Transverse colon (tissue), 4 donors: ENCODE data around the gene ZPBP2. TPM values are rescaled to one million over a fixed set of nuclear protein-coding genes. Genes with fewer than 3 reads are reported as not detected.

Experiments
- DNase-seq: peaks from one replicate; pipeline ENCODE4 v3.0.0-alpha.2; 2019
- H3K27ac ChIP-seq, 4 donors: fragments of 200-600 bp; sonication (generic); 2 replicates each; pipeline ENCODE4 v1.5.1; 2016 to 2018; ENCODE audit warnings: inconsistent platforms in 4 of 4
- H3K27me3 ChIP-seq: fragments of 200-600 bp; sonication (generic); 2 replicates; pipeline ENCODE4 v1.5.1; 2017; ENCODE audit warnings: inconsistent platforms
- H3K36me3 ChIP-seq, 4 donors: fragments of 200-600 bp; sonication (generic); 2 replicates each; pipeline ENCODE4 v1.5.1; 2017 to 2019; ENCODE audit warnings: inconsistent platforms in 4 of 4
- H3K4me1 ChIP-seq, 4 donors: fragments of 200-600 bp; sonication (generic); 2 replicates each; pipeline ENCODE4 v1.5.1; 2017 to 2020; ENCODE audit warnings: inconsistent platforms in 4 of 4
- H3K4me3 ChIP-seq, 4 donors: fragments of 200-600 bp; sonication (generic); 1 replicate in 1 of 4; 2 replicates in 3 of 4; pipeline versions ENCODE4 v1.5.1 to v1.6.1; 2017 to 2019; ENCODE audit warnings: inconsistent platforms in 4 of 4
- H3K9me3 ChIP-seq, 2 donors: fragments of 200-600 bp; sonication (generic); 2 replicates each; pipeline ENCODE4 v1.5.1; 2017 to 2019; ENCODE audit warnings: inconsistent platforms in 2 of 2
- EP300 ChIP-seq: sonication (generic); formaldehyde crosslinking; IDR thresholded peaks from one replicate; pipeline ENCODE4 v1.6.1; 2017; ENCODE audit warnings: antibody characterized with exemption, low read depth
- POLR2A ChIP-seq: fragments of 450-650 bp; IDR thresholded peaks from one replicate; pipeline ENCODE4 v1.6.1; 2016; ENCODE audit warnings: antibody characterized with exemption, mild to moderate bottlenecking, moderate library complexity
- POLR2AphosphoS5 ChIP-seq, 3 donors: sonication (generic); formaldehyde crosslinking; IDR thresholded peaks; one replicate each; pipeline ENCODE4 v1.6.1; 2016; ENCODE audit warnings: antibody characterized with exemption in 3 of 3
- WGBS, 2 donors: methylation state at CpG; one replicate each; pipeline ENCODE4 v1.1.5; 2018; ENCODE audit warnings: low coverage in 1 of 2; 5-methylcytosine and 5-hydroxymethylcytosine counted together
- in situ Hi-C, 4 donors: fragments of 200-750 bp; cut with MboI; loops; one replicate each; pipeline versions ENCODE4 v1.15.0 to v1.15.1; 2017; ENCODE audit warnings: low sequenced_read_pairs in 3 of 4, low pct_ligation_motif_present in 1 of 4, low pct_unique_long_range_greater_than_20kb in 1 of 4
- intact Hi-C: fragments of 100-400 bp; cut with DNase I; formaldehyde crosslinking; loops from one replicate; pipeline ENCODE4 v1.15.1; 2023; ENCODE audit warnings: low total_unique reads
- total RNA-seq, 4 donors: library from RNA; depleted of rRNA; stranded (reverse); fragments of >200 nt; gene quantifications; one replicate each; pipeline ENCODE4 v1.1.0, GENCODE V29; 2016
- TF ChIP-seq, protein P1 (sequence below), 5 experiments: fragments of 200-600 bp in 3 of 5; fragments of 450-650 bp in 2 of 5; sonication (generic) in 3 of 5; IDR thresholded peaks; 1 replicate in 2 of 5; 2 replicates in 3 of 5; pipeline ENCODE4 v1.5.1; 2016 to 2017; ENCODE audit warnings: antibody characterized with exemption in 5 of 5, inconsistent platforms in 3 of 5, mild to moderate bottlenecking in 2 of 5, moderate library complexity in 1 of 5

ZPBP2 gene
- total RNA-seq, 4 donors from 2014 or later = 0.27 TPM; not detected in 3

GRCh38 chr17:39822051-39822451 lies 46.0 kb upstream of the ZPBP2 start:
- Histone ChIP-seq H3K27me3 (no peaks in the 10 kb centered on the region), H3K4me3 (no peak overlapping the region), H3K9me3 (no peaks in the 10 kb centered on the region), H3K27ac (no peak overlapping the region), H3K36me3 (no peaks in the 10 kb centered on the region), H3K4me1 (no peaks in the 10 kb centered on the region)
- no peak for DNase-seq
- in situ Hi-C loops = no loop called here
- 82 to 92% methylated on average over 2 of the region's 2 CpGs for WGBS, 2 donors
- intact Hi-C loops = no loop called here
- no peak for TF ChIP-seq POLR2AphosphoS5 (IDR thresholded peaks at IDR 0.05)

- in situ Hi-C loops (no loop called here), intact Hi-C loops (no loop called here)
- DNase-seq = no peak
- H3K4me1 ChIP-seq = no peaks in the 10 kb centered on the region
- no peak for TF ChIP-seq POLR2A
- TF ChIP-seq POLR2AphosphoS5 (IDR thresholded peaks at IDR 0.05) = no peak
- no peak for TF ChIP-seq EP300
- TF ChIP-seq, protein P1, sequence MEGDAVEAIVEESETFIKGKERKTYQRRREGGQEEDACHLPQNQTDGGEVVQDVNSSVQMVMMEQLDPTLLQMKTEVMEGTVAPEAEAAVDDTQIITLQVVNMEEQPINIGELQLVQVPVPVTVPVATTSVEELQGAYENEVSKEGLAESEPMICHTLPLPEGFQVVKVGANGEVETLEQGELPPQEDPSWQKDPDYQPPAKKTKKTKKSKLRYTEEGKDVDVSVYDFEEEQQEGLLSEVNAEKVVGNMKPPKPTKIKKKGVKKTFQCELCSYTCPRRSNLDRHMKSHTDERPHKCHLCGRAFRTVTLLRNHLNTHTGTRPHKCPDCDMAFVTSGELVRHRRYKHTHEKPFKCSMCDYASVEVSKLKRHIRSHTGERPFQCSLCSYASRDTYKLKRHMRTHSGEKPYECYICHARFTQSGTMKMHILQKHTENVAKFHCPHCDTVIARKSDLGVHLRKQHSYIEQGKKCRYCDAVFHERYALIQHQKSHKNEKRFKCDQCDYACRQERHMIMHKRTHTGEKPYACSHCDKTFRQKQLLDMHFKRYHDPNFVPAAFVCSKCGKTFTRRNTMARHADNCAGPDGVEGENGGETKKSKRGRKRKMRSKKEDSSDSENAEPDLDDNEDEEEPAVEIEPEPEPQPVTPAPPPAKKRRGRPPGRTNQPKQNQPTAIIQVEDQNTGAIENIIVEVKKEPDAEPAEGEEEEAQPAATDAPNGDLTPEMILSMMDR (IDR thresholded peaks at IDR 0.05) = no peak
- H3K4me3 ChIP-seq = no peak overlapping the region
- H3K36me3 ChIP-seq = no peaks in the 10 kb centered on the region
- no peaks in the 10 kb centered on the region for H3K9me3 ChIP-seq
- 85 to 98% methylated on average over 4 to 5 of the region's 5 CpGs for WGBS, 2 donors
- no peaks in the 10 kb centered on the region for H3K27me3 ChIP-seq
- H3K27ac ChIP-seq = no peak overlapping the region
These were observed 44.5 kb upstream of the ZPBP2 start for GRCh38 chr17:39823407-39824054.

DNA sequence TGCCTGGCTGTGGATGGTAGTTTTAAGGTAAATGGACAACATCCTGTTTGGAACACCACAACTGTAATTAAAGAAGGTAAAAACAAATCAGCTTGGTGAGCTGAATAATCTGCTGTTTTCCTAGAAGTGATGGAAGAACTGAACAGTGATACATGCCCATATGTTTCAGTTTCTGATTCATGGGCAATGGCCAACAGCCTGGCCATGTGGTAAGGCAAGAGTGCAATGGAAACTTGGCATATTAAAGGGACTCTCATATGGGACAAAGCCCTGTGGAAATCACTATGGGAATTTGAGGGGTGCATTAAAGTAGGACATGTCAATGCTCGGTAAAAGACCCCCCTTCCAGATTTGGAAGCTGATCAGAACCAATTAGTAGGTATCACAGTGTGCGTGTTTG lies 41.7 kb upstream of the ZPBP2 start:
- Histone ChIP-seq H3K27ac (no peak overlapping the region), H3K27me3 (no peaks in the 10 kb centered on the region), H3K36me3 (no peaks in the 10 kb centered on the region), H3K9me3 (no peaks in the 10 kb centered on the region), H3K4me1 (no peaks in the 10 kb centered on the region), H3K4me3 (no peak overlapping the region)
- no peak for DNase-seq
- in situ Hi-C loops (no loop called here), intact Hi-C loops (no loop called here)
- WGBS, 2 donors = 97% methylated on average over 2 of the region's 2 CpGs; no CpG with 5 or more reads in 1 of the 2 donors
- TF ChIP-seq EP300 (no peak), POLR2AphosphoS5 (IDR thresholded peaks at IDR 0.05) (no peak), POLR2A (no peak)
- TF ChIP-seq, protein P1 (IDR thresholded peaks at IDR 0.05) = no peak

GRCh38 chr17:39828443-39828842 lies 39.6 kb upstream of the ZPBP2 start:
- TF ChIP-seq POLR2AphosphoS5 (IDR thresholded peaks at IDR 0.05) = no peak
- TF ChIP-seq POLR2A = no peak
- TF ChIP-seq EP300 = no peak
- TF ChIP-seq, protein P1 (IDR thresholded peaks at IDR 0.05) = no peak
- in situ Hi-C loops (no loop called here), intact Hi-C loops (no loop called here)
- no peaks in the 10 kb centered on the region for H3K4me1 ChIP-seq
- H3K27ac ChIP-seq = no peak overlapping the region
- no peak overlapping the region for H3K4me3 ChIP-seq
- H3K9me3 ChIP-seq = no peaks in the 10 kb centered on the region
- H3K36me3 ChIP-seq = no peaks in the 10 kb centered on the region
- WGBS, 2 donors = 68 to 83% methylated on average over 4 of the region's 4 CpGs
- peaks cover 3% of the 10 kb centered on the region for H3K27me3 ChIP-seq
- DNase-seq = no peak

DNA sequence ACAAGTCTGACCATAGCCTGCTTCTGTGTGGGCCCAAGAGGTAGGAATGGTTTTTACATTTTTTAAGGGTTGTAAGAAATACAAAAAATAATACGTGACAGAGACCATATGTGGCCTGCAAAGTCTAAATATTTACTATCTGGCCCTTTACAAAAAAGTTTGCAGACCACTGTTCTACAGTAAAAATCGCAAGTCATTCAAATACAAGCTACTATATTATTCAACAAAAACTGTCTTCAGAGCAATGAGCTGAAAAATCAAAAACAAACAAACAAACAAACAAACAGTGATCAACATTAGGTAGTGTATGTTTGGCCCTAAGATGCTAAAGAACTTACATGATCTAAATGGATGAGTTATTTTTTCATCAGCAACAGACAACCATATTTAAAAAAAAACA lies 36.4 kb upstream of the ZPBP2 start:
- TF ChIP-seq, protein P1 (IDR thresholded peaks at IDR 0.05) = no peak
- TF ChIP-seq POLR2AphosphoS5 (IDR thresholded peaks at IDR 0.05) (no peak), POLR2A (no peak), EP300 (no peak)
- H3K9me3 ChIP-seq = no peaks in the 10 kb centered on the region
- no peak for DNase-seq
- intact Hi-C loops = no loop called here
- peaks cover 3% of the 10 kb centered on the region for H3K27me3 ChIP-seq
- no peak overlapping the region for H3K4me3 ChIP-seq
- no peaks in the 10 kb centered on the region for H3K4me1 ChIP-seq
- WGBS, 2 donors = 71 to 73% methylated on average over 2 of the region's 2 CpGs
- in situ Hi-C loops = no loop called here
- no peak overlapping the region for H3K27ac ChIP-seq
- H3K36me3 ChIP-seq = no peaks in the 10 kb centered on the region
